Activated B cell treated with CpG ODN at 0.5 μM for 24 hours (primary cell): ENCODE results near the gene GBP1. TPM values are rescaled to one million over a fixed set of nuclear protein-coding genes. Genes with fewer than 3 reads are reported as not detected.
"Not testable (repeated sequence)": the region's sequence is repeated elsewhere in the genome, so short reads cannot be mapped to it uniquely, and the experiment has no call there.

Experiments
- ATAC-seq: fragments of 200-7000 bp; cut with Tn5 transposase; one replicate; pipeline ENCODE4 v1.10.0; 2021; ENCODE audit warnings: low read depth, mild to moderate bottlenecking, moderate library complexity
- CTCF ChIA-PET: fragments of 350-600 bp; sonication (Branson Sonifier 250); formaldehyde crosslinking; loops from one replicate; lab custom pipeline; 2021; ENCODE audit warnings: antibody characterized with exemption; lab: Charles Lee
- POLR2A ChIA-PET: fragments of 350-600 bp; sonication (Branson Sonifier 250); formaldehyde crosslinking; loops from one replicate; lab custom pipeline; 2021; ENCODE audit warnings: antibody characterized with exemption; lab: Charles Lee
- DNase-seq: peaks from one replicate; pipeline ENCODE4 v3.0.0; 2022
- H3K27ac Mint-ChIP-seq: one replicate; pipeline ENCODE4 v1.8.0; 2020; ENCODE audit warnings: mixed read lengths
- H3K27me3 Mint-ChIP-seq: one replicate; pipeline ENCODE4 v1.8.0; 2021; ENCODE audit warnings: mixed read lengths
- H3K36me3 Mint-ChIP-seq: one replicate; pipeline ENCODE4 v1.8.0; 2021; ENCODE audit warnings: low read depth, mixed read lengths
- H3K4me1 Mint-ChIP-seq: one replicate; pipeline ENCODE4 v1.8.0; 2021; ENCODE audit warnings: mixed read lengths
- H3K4me3 Mint-ChIP-seq: one replicate; pipeline ENCODE4 v1.8.0; 2020; ENCODE audit warnings: mild to moderate bottlenecking, mixed read lengths
- H3K9me3 Mint-ChIP-seq: one replicate; pipeline ENCODE4 v1.8.0; 2020; ENCODE audit warnings: mixed read lengths
- CTCF ChIP-seq: fragments of 200-600 bp; IDR thresholded peaks from one replicate; pipeline ENCODE4 v1.8.0; 2022; ENCODE audit warnings: antibody characterized with exemption, mild to moderate bottlenecking
- intact Hi-C: fragments of 100-400 bp; cut with micrococcal nuclease; formaldehyde crosslinking; loops from one replicate; pipeline ENCODE4 v1.15.1; 2024
- total RNA-seq: library from RNA; stranded (reverse); gene quantifications from 2 replicates; pipeline ENCODE4 v1.2.3, GENCODE V29; 2022

GBP1 gene
- total RNA-seq, 1 donor from 2014 or later = 24.0 TPM

DNA sequence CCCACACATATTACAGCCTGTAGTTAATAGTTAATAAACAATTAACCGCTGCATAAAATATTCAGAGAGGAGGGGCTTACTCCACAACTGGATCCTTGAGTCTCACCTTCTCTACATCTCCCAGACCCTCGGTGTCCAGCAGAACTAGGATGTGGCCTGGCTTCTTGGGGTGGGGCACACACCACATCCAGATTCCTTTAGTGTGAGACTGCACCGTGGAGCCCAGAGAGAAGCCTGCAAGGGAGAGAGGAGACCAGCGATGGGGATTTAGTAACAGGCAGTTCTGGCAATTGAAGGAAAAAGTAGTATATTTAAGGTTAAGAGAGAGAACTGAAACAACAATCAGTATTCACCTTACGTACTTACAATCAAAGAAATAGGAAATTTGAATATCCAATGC, 4.9 kb downstream of the GBP1 start:
- Mint-ChIP-seq H3K4me3 (no peak overlapping the region), H3K36me3 (peaks cover 59% of the 10 kb centered on the region), H3K27me3 (no peaks in the 10 kb centered on the region), H3K4me1 (peaks cover 35% of the 10 kb centered on the region), H3K9me3 (no peaks in the 10 kb centered on the region), H3K27ac (no peak overlapping the region)
- CTCF ChIA-PET = no interaction called here
- DNase-seq = no peak
- intact Hi-C loops = no loop called here
- ATAC-seq = no peak
- POLR2A ChIA-PET = no interaction called here
- TF ChIP-seq CTCF = no peak

GRCh38 chr1:89051955-89052312, 13.1 kb downstream of the GBP1 start:
- POLR2A ChIA-PET = no interaction called here
- Mint-ChIP-seq H3K36me3 (peaks cover 55% of the 10 kb centered on the region), H3K9me3 (no peaks in the 10 kb centered on the region), H3K4me1 (no peaks in the 10 kb centered on the region), H3K27ac (no peak overlapping the region), H3K27me3 (no peaks in the 10 kb centered on the region), H3K4me3 (no peak overlapping the region)
- DNase-seq = no peak
- CTCF ChIA-PET = no interaction called here
- intact Hi-C loops = no loop called here
- no peak for ATAC-seq
- TF ChIP-seq CTCF = no peak

- ChIA-PET POLR2A (no interaction called here), CTCF (no interaction called here)
- no peak overlapping the region for H3K4me3 Mint-ChIP-seq
- intact Hi-C loops = no loop called here
- no peaks in the 10 kb centered on the region for H3K9me3 Mint-ChIP-seq
- no peaks in the 10 kb centered on the region for H3K4me1 Mint-ChIP-seq
- no peak overlapping the region for H3K27ac Mint-ChIP-seq
- DNase-seq (no peak), ATAC-seq (no peak)
- H3K27me3 Mint-ChIP-seq = no peaks in the 10 kb centered on the region
- peaks cover 50% of the 10 kb centered on the region for H3K36me3 Mint-ChIP-seq
- TF ChIP-seq CTCF = no peak
These were observed 13.6 kb downstream of the GBP1 start for GRCh38 chr1:89051300-89051954.

- intact Hi-C loops = no loop called here
- DNase-seq (no peak), ATAC-seq (no peak)
- ChIA-PET POLR2A (no interaction called here), CTCF (no interaction called here)
- Mint-ChIP-seq H3K36me3 (peaks cover 43% of the 10 kb centered on the region), H3K9me3 (no peaks in the 10 kb centered on the region), H3K27ac (no peak overlapping the region), H3K4me3 (no peak overlapping the region), H3K27me3 (no peaks in the 10 kb centered on the region), H3K4me1 (no peaks in the 10 kb centered on the region)
- no peak for TF ChIP-seq CTCF
These were observed 14.4 kb downstream of the GBP1 start for GRCh38 chr1:89050649-89051033.

- H3K27ac Mint-ChIP-seq, intact Hi-C loops, DNase-seq, H3K4me1 Mint-ChIP-seq, ATAC-seq, H3K27me3 Mint-ChIP-seq, H3K9me3 Mint-ChIP-seq, POLR2A ChIA-PET, CTCF ChIA-PET, H3K4me3 Mint-ChIP-seq: not testable (repeated sequence)
- H3K36me3 Mint-ChIP-seq = peaks cover 41% of the 10 kb centered on the region
These were observed 14.9 kb downstream of the GBP1 start for GRCh38 chr1:89049901-89050648.

- ATAC-seq, CTCF ChIA-PET, H3K27ac Mint-ChIP-seq, H3K4me1 Mint-ChIP-seq, H3K27me3 Mint-ChIP-seq, intact Hi-C loops, H3K9me3 Mint-ChIP-seq, H3K4me3 Mint-ChIP-seq, DNase-seq: not testable (repeated sequence)
- H3K36me3 Mint-ChIP-seq = peaks cover 33% of the 10 kb centered on the region
- POLR2A ChIA-PET = interaction anchor here (0.7 kb wide), 1 partner anchor 15 kb away, joined by 3 read pairs; no protein-coding TSS in a partner anchor
These were observed 15.8 kb downstream of the GBP1 start for GRCh38 chr1:89049187-89049586.
